ENCODE results near the gene ZNF664.
A peak's percentile ranks its signal among the peaks of the same experiment; 100 is the strongest.

Gene ZNF664

DNA sequence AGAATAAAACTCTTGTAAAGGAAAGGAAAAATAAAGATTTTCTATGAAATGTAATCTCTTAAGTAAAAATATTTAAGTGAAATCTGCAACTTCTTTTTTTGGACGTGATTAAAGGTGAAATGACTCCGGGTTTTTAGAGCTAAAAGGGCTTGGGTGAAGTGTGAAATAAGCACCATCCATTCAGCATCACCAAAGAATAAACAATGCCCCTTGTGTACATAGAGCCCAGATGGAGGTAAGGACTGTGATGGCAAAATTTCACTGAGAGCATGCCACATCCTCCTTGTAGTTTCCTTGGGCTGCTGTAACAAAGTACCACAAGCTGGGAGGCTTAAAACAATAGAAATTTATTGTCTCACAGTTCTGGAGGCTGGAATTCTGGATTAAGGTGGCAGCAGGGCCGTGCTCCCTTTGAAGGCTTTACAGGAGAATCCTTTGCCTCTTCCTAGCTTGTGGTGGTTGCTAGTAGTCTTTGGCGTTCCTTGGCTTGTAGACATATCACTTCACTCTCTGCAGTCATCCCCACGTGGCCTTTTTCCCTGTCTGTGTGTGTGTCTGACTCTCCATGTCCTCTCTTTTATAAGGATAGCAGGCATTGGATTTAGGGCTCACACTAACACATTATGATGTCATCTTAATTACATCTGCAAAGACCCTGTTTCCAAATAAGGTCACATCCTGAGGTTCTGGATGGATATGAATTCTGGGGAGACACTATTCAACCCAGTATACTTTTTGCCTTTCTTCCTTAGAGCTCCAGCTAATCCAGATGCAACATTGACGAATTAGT is 24.2 kb downstream of the ZNF664 start:
- H3K4me1 ChIP-seq (ENCODE audit: control insufficient read depth, insufficient read depth, low read depth, low read length), result peaks cover 3% of the 10 kb centered on the region
- peak overlapping the region; percentile 58 to 63 for H3K18ac ChIP-seq (ENCODE audit: low read depth in 1 of 2, low read length in 2 of 2)
- H3K4me3 ChIP-seq (ENCODE audit: insufficient read depth in 1 of 2, low read depth in 1 of 2, low read length in 2 of 2), result no peak overlapping the region
- H4K91ac ChIP-seq (ENCODE audit: low read length), result peak overlapping the region; percentile 18
- no peak overlapping the region for H2BK5ac ChIP-seq (ENCODE audit: low read depth, low read length, poor library complexity, severe bottlenecking)
- DNase-seq, result peak; percentile 36
- no peak overlapping the region for H2AFZ ChIP-seq (ENCODE audit: low read depth, low read length)
- peak overlapping the region in 1 of 2 experiments; percentile 47 for H3K4ac ChIP-seq (ENCODE audit: low read depth in 1 of 2, low read length in 2 of 2)
- no peak overlapping the region for H3K27ac ChIP-seq (ENCODE audit: low read length, poor library complexity, severe bottlenecking)
- H3K14ac ChIP-seq (ENCODE audit: low read length in 2 of 2), result no peak overlapping the region
- H2AK5ac ChIP-seq (ENCODE audit: low read length, severe bottlenecking), result no peak overlapping the region
- peaks cover 28 to 50% of the 10 kb centered on the region in 2 experiments for H3K36me3 ChIP-seq (ENCODE audit: control insufficient read depth in 1 of 2, insufficient read depth in 2 of 2, low read depth in 1 of 2, low read length in 2 of 2)
- H2BK120ac ChIP-seq (ENCODE audit: low read depth, low read length), result no peak overlapping the region
- no peaks in the 10 kb centered on the region for H3K9me3 ChIP-seq (ENCODE audit: control insufficient read depth, low read length)
- H4K8ac ChIP-seq (ENCODE audit: low read length), result peak overlapping the region; percentile 20
- peak overlapping the region; percentile 35 to 83 for H2BK12ac ChIP-seq (ENCODE audit: low read length in 2 of 2)
- H3K27me3 ChIP-seq (ENCODE audit: control insufficient read depth in 1 of 2, insufficient read depth in 1 of 2, low read length in 2 of 2), result no peaks in the 10 kb centered on the region
- WGBS, result 90% methylated on average over 3 of the region's 6 CpGs
- no peak overlapping the region for H2BK15ac ChIP-seq (ENCODE audit: low read depth, poor library complexity, severe bottlenecking)
- H3K4me2 ChIP-seq (ENCODE audit: low read length, poor library complexity, severe bottlenecking), result no peak overlapping the region
- no peak overlapping the region for H3K23ac ChIP-seq (ENCODE audit: low read length in 2 of 2)
- no peak overlapping the region for H3K9ac ChIP-seq (ENCODE audit: low read length)
- peaks cover 52% of the 10 kb centered on the region for H3K79me1 ChIP-seq (replicated peaks; ENCODE audit: low read length, poor library complexity, severe bottlenecking)

DNA sequence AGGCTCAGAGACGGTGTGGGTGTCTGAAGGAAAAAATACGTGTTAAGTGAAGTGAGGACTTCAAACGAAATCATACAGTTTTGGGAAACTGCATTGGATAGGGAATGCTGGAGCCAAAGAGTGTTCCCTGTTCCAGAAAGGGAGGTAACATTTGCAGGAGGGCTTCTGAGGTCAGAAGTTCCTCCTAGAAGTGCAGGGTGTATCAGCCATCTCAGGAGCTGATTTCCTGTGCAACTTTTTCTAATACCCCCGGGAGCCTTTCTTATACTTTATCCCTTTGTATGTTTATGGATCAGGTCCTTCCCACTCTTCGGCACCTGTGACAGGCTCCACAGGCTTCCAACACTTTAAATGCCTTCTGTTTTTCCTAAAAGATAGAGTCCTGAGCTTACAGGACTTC is 24.9 kb downstream of the ZNF664 start:
- no peak overlapping the region for H2AK5ac ChIP-seq (ENCODE audit: low read length, severe bottlenecking)
- H3K4me3 ChIP-seq (ENCODE audit: insufficient read depth in 1 of 2, low read depth in 1 of 2, low read length in 2 of 2), result no peak overlapping the region
- DNase-seq, result no peak
- no peak overlapping the region for H2BK120ac ChIP-seq (ENCODE audit: low read depth, low read length)
- no peak overlapping the region for H3K14ac ChIP-seq (ENCODE audit: low read length in 2 of 2)
- no peaks in the 10 kb centered on the region for H3K9me3 ChIP-seq (ENCODE audit: control insufficient read depth, low read length)
- H4K8ac ChIP-seq (ENCODE audit: low read length), result no peak overlapping the region
- H2AFZ ChIP-seq (ENCODE audit: low read depth, low read length), result no peak overlapping the region
- no peak overlapping the region for H3K9ac ChIP-seq (ENCODE audit: low read length)
- H4K91ac ChIP-seq (ENCODE audit: low read length), result no peak overlapping the region
- H3K4me2 ChIP-seq (ENCODE audit: low read length, poor library complexity, severe bottlenecking), result no peak overlapping the region
- no peaks in the 10 kb centered on the region for H3K27me3 ChIP-seq (ENCODE audit: control insufficient read depth in 1 of 2, insufficient read depth in 1 of 2, low read length in 2 of 2)
- H3K36me3 ChIP-seq (ENCODE audit: control insufficient read depth in 1 of 2, insufficient read depth in 2 of 2, low read depth in 1 of 2, low read length in 2 of 2), result peaks cover 26 to 44% of the 10 kb centered on the region in 2 experiments
- 80% methylated on average over 4 of the region's 5 CpGs for WGBS
- no peak overlapping the region for H2BK5ac ChIP-seq (ENCODE audit: low read depth, low read length, poor library complexity, severe bottlenecking)
- H3K4me1 ChIP-seq (ENCODE audit: control insufficient read depth, insufficient read depth, low read depth, low read length), result peaks cover 3% of the 10 kb centered on the region
- H3K18ac ChIP-seq (ENCODE audit: low read depth in 1 of 2, low read length in 2 of 2), result peak overlapping the region; percentile 13 to 63
- H3K23ac ChIP-seq (ENCODE audit: low read length in 2 of 2), result no peak overlapping the region
- no peak overlapping the region for H3K27ac ChIP-seq (ENCODE audit: low read length, poor library complexity, severe bottlenecking)
- H2BK12ac ChIP-seq (ENCODE audit: low read length in 2 of 2), result peak overlapping the region; percentile 7 to 35
- no peak overlapping the region for H2BK15ac ChIP-seq (ENCODE audit: low read depth, poor library complexity, severe bottlenecking)
- peaks cover 56% of the 10 kb centered on the region for H3K79me1 ChIP-seq (replicated peaks; ENCODE audit: low read length, poor library complexity, severe bottlenecking)
- no peak overlapping the region for H3K4ac ChIP-seq (ENCODE audit: low read depth in 1 of 2, low read length in 2 of 2)

GRCh38 chr12:123998344-123998990 is 25.5 kb downstream of the ZNF664 start:
- Histone ChIP-seq H2BK12ac (ENCODE audit: low read length in 2 of 2) (peak overlapping the region in 1 of 2 experiments; percentile 15), H3K36me3 (ENCODE audit: control insufficient read depth in 1 of 2, insufficient read depth in 2 of 2, low read depth in 1 of 2, low read length in 2 of 2) (peaks cover 23 to 39% of the 10 kb centered on the region in 2 experiments), H2BK120ac (ENCODE audit: low read depth, low read length) (peak overlapping the region; percentile 27), H3K4me1 (ENCODE audit: control insufficient read depth, insufficient read depth, low read depth, low read length) (peaks cover 3% of the 10 kb centered on the region), H3K23ac (ENCODE audit: low read length in 2 of 2) (no peak overlapping the region), H3K4ac (ENCODE audit: low read depth in 1 of 2, low read length in 2 of 2) (no peak overlapping the region), H2AK5ac (ENCODE audit: low read length, severe bottlenecking) (no peak overlapping the region), H3K79me1 (replicated peaks; ENCODE audit: low read length, poor library complexity, severe bottlenecking) (peaks cover 58% of the 10 kb centered on the region), H2BK5ac (ENCODE audit: low read depth, low read length, poor library complexity, severe bottlenecking) (no peak overlapping the region), H2BK15ac (ENCODE audit: low read depth, poor library complexity, severe bottlenecking) (peak overlapping the region; percentile 54), H4K91ac (ENCODE audit: low read length) (no peak overlapping the region), H3K4me2 (ENCODE audit: low read length, poor library complexity, severe bottlenecking) (no peak overlapping the region), H4K8ac (ENCODE audit: low read length) (no peak overlapping the region), H3K18ac (ENCODE audit: low read depth in 1 of 2, low read length in 2 of 2) (no peak overlapping the region), H3K9ac (ENCODE audit: low read length) (no peak overlapping the region), H3K27me3 (ENCODE audit: control insufficient read depth in 1 of 2, insufficient read depth in 1 of 2, low read length in 2 of 2) (no peaks in the 10 kb centered on the region), H3K9me3 (ENCODE audit: control insufficient read depth, low read length) (no peaks in the 10 kb centered on the region), H3K27ac (ENCODE audit: low read length, poor library complexity, severe bottlenecking) (no peak overlapping the region), H2AFZ (ENCODE audit: low read depth, low read length) (no peak overlapping the region), H3K4me3 (ENCODE audit: insufficient read depth in 1 of 2, low read depth in 1 of 2, low read length in 2 of 2) (no peak overlapping the region), H3K14ac (ENCODE audit: low read length in 2 of 2) (no peak overlapping the region)
- peak; percentile 80 for DNase-seq
- 0% methylated on average over 2 of the region's 2 CpGs for WGBS

DNA sequence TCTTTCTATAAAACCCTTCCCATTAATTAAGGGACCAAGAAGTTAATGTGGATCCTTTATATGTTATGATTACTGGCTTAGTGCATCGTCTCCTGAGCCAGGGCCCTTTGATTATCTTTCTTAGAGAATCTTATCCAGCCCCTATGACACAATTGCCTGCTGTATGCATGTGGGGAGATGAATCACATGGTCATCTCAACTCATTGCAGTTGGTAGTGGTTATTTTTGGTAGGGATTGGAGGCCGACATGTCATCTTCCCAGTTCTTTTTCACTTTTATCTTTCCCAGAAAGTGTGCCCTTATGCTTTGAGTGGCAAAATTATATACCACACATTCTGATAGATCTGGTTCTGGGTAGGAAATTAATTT is 26.0 kb downstream of the ZNF664 start:
- Histone ChIP-seq H3K4me2 (ENCODE audit: low read length, poor library complexity, severe bottlenecking) (no peak overlapping the region), H2BK120ac (ENCODE audit: low read depth, low read length) (no peak overlapping the region), H3K23ac (ENCODE audit: low read length in 2 of 2) (no peak overlapping the region), H2AFZ (ENCODE audit: low read depth, low read length) (no peak overlapping the region), H3K18ac (ENCODE audit: low read depth in 1 of 2, low read length in 2 of 2) (no peak overlapping the region), H3K27ac (ENCODE audit: low read length, poor library complexity, severe bottlenecking) (no peak overlapping the region), H2AK5ac (ENCODE audit: low read length, severe bottlenecking) (no peak overlapping the region), H3K9ac (ENCODE audit: low read length) (peak overlapping the region; percentile 31), H3K27me3 (ENCODE audit: control insufficient read depth in 1 of 2, insufficient read depth in 1 of 2, low read length in 2 of 2) (no peaks in the 10 kb centered on the region), H3K4ac (ENCODE audit: low read depth in 1 of 2, low read length in 2 of 2) (no peak overlapping the region), H2BK5ac (ENCODE audit: low read depth, low read length, poor library complexity, severe bottlenecking) (no peak overlapping the region), H3K36me3 (ENCODE audit: control insufficient read depth in 1 of 2, insufficient read depth in 2 of 2, low read depth in 1 of 2, low read length in 2 of 2) (peaks cover 26 to 35% of the 10 kb centered on the region in 2 experiments), H3K4me3 (ENCODE audit: insufficient read depth in 1 of 2, low read depth in 1 of 2, low read length in 2 of 2) (no peak overlapping the region), H3K14ac (ENCODE audit: low read length in 2 of 2) (no peak overlapping the region), H4K91ac (ENCODE audit: low read length) (no peak overlapping the region), H4K8ac (ENCODE audit: low read length) (no peak overlapping the region), H3K9me3 (ENCODE audit: control insufficient read depth, low read length) (no peaks in the 10 kb centered on the region), H2BK15ac (ENCODE audit: low read depth, poor library complexity, severe bottlenecking) (no peak overlapping the region), H3K79me1 (replicated peaks; ENCODE audit: low read length, poor library complexity, severe bottlenecking) (peaks cover 60% of the 10 kb centered on the region), H2BK12ac (ENCODE audit: low read length in 2 of 2) (no peak overlapping the region), H3K4me1 (ENCODE audit: control insufficient read depth, insufficient read depth, low read depth, low read length) (peaks cover 4% of the 10 kb centered on the region)
- peak; percentile 82 for DNase-seq
- no CpG with 5 or more reads among the region's 2 CpGs for WGBS
